ENCODE measurements around the gene ORC3.
A peak's percentile ranks its signal among the peaks of the same experiment; 100 is the strongest.

Gene ORC3

DNA sequence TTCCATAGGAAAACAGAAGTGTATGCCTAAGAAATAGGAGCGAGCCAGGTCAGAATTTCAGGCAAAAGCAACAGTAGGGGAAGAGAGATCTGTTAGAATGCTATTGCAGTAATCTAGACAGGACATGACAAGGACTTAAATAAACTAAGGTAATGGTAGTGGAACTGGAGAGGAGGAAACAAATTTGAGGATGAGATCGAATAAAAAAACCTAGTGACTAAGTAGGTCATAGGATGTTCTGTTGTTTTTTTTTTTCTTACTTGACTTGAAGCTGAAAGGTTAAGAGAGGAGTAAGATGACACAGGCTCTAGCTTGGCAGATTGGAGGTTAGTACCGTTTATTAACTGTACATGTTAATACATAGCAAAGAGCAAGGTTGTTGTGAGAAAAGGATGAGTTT, 28.6 kb downstream of the ORC3 start:
- TF ChIP-seq, protein P1, sequence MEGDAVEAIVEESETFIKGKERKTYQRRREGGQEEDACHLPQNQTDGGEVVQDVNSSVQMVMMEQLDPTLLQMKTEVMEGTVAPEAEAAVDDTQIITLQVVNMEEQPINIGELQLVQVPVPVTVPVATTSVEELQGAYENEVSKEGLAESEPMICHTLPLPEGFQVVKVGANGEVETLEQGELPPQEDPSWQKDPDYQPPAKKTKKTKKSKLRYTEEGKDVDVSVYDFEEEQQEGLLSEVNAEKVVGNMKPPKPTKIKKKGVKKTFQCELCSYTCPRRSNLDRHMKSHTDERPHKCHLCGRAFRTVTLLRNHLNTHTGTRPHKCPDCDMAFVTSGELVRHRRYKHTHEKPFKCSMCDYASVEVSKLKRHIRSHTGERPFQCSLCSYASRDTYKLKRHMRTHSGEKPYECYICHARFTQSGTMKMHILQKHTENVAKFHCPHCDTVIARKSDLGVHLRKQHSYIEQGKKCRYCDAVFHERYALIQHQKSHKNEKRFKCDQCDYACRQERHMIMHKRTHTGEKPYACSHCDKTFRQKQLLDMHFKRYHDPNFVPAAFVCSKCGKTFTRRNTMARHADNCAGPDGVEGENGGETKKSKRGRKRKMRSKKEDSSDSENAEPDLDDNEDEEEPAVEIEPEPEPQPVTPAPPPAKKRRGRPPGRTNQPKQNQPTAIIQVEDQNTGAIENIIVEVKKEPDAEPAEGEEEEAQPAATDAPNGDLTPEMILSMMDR (IDR thresholded peaks at IDR 0.05; ENCODE audit: low read length, missing control alignments) = no peak
- no peak overlapping the region for H3K4me3 ChIP-seq (replicated peaks; ENCODE audit: low read depth, low read length)
- no peak for DNase-seq (ENCODE audit: low read depth)

DNA sequence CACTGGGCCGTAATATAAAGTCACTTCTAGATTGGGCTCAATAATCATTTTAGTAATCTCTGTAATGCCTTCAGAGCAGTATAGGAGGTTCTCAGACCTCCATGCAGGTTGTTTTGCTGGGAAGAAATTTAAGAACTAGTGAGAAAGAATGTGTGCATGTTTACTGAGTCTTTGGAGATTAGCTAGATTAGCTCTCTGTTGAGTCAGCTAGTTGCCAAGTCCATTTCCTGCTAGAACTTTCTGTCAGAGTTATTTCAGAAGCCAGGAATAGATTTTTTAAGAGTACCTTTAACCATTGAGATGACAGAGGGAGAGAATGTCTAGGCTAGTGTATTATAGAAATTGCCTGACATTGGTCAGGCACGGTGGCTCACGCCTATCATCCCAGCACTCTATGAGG, 33.3 kb downstream of the ORC3 start:
- DNase-seq (ENCODE audit: low read depth) = peak; percentile 57
- TF ChIP-seq, protein P1 (IDR thresholded peaks at IDR 0.05; ENCODE audit: low read length, missing control alignments) = no peak
- H3K4me3 ChIP-seq (replicated peaks; ENCODE audit: low read depth, low read length) = no peak overlapping the region

DNA sequence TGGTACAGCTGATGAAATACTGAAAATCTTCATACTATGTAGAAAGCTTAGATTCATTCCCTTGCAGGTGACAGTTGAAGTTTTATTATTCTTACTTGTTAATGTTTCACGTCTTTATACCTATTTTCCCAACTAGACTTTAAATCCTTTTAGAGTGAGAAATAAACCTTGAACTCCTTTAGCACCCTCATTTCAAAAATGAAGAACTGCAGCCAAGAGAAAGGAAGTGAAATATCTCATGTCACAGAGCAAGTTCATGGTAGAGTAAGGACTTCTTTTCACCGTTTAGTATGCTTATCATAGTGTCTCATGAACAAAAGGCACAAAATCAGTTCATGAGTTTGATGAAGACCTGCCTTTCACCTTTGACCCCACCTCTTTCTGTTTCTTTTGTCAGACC, 38.5 kb downstream of the ORC3 start:
- no peak overlapping the region for H3K4me3 ChIP-seq (replicated peaks; ENCODE audit: low read depth, low read length)
- TF ChIP-seq, protein P1 (IDR thresholded peaks at IDR 0.05; ENCODE audit: low read length, missing control alignments) = no peak
- DNase-seq (ENCODE audit: low read depth) = no peak

DNA sequence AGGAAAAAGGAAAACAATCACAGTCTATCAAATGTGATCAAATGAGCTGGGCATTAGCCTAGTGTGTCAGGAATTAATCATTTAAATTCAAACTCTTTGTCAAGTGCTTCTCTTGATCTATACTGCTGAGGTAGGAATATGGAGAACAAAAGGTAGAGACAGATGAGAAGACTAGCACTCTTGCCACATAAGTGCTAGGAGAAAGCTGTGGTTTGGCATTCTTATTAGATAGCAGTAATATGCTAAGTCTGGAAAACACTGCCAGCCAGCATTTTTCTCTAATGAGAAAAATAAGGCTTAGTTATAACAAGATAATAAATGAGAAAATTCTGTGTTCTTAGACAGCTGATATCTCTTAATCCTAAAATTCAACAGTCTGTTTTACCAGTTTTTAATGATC, 38.9 kb downstream of the ORC3 start:
- no peak overlapping the region for H3K4me3 ChIP-seq (replicated peaks; ENCODE audit: low read depth, low read length)
- DNase-seq (ENCODE audit: low read depth) = peak; percentile 31
- TF ChIP-seq, protein P1 (IDR thresholded peaks at IDR 0.05; ENCODE audit: low read length, missing control alignments) = no peak

DNA sequence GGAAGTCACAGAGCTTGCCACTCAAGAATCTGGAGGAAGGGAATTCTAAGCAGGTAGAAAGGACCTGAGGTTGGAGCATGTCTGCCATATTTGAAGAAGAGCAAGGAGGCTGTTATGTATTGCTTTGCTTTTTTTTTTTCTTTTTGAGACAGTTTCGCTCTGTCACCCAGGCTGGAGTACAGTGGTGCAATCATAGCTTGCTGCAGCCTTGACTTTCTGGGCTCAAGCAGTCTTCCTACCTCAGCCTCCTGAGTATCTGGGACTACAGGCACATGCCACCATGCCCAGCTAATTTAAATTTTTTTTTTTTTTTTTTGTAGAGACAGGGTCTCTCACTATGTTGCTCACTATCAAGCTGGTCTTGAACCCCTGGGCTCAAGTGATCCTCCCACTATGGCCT, 40.8 kb downstream of the ORC3 start:
- no peak overlapping the region for H3K4me3 ChIP-seq (replicated peaks; ENCODE audit: low read depth, low read length)
- TF ChIP-seq, protein P1 (IDR thresholded peaks at IDR 0.05; ENCODE audit: low read length, missing control alignments) = no peak

DNA sequence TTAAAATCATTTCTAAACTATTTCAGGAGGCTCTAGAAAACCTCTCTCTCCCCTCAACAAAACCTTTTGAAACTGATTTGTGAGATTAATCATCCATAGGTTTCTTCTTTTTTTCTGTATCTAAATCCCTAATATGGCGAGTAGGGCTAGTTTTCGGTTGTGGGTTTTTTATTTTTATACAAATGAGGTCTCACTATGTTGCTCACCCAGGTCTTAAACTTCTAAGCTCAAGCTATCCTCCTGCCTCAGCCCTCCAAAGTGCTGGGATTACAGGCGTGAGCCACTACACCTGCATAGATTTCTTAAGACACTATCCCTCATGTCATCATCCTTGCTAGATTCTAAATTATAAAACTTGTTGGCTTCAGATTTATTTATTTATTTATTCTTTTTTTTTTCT, 43.9 kb downstream of the ORC3 start:
- no peak for DNase-seq (ENCODE audit: low read depth)
- TF ChIP-seq, protein P1 (IDR thresholded peaks at IDR 0.05; ENCODE audit: low read length, missing control alignments) = no peak
- no peak overlapping the region for H3K4me3 ChIP-seq (replicated peaks; ENCODE audit: low read depth, low read length)

More for the DNA sequence above, 40.8 kb downstream of the ORC3 start:
- DNase-seq (ENCODE audit: low read depth) = no peak

DNA sequence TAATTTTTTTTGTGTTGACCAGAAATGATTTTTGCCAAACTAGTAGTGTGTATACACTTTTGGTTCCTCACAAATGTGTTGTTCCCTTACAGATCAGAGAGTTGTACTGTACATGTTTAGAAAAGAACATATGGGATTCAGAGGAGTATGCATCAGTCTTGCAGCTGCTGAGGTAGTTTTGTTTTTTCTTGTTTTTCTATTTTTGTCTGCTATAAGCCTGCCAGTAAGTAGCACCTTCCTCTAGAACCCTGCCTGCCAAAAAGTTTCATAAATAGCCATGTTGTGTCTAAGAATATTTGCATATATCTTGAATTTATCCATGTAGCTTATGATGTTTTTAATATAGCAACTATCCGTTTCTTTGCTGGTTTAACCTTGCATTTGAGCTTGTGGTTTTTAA, 46.4 kb downstream of the ORC3 start:
- no peak overlapping the region for H3K4me3 ChIP-seq (replicated peaks; ENCODE audit: low read depth, low read length)
- TF ChIP-seq, protein P1 (IDR thresholded peaks at IDR 0.05; ENCODE audit: low read length, missing control alignments) = no peak
- DNase-seq (ENCODE audit: low read depth) = no peak
